Astrocyte (in vitro differentiated cells and primary cell): ENCODE measurements around the gene PITPNM3. TPM values are rescaled to one million over a fixed set of nuclear protein-coding genes. Genes with fewer than 3 reads are reported as not detected.

Experiments used
- DNase-seq: peaks from one replicate; pipeline ENCODE4 v3.0.0-alpha.2; 2010; ENCODE audit warnings: low read depth
- FAIRE-seq: peaks from 2 replicates; lab custom pipeline; 2011; peaks lifted over from hg19 to GRCh38; lab: Jason Lieb, UNC
- H2AFZ ChIP-seq: 2 replicates; pipeline ENCODE4 v1.6.0; 2012; ENCODE audit warnings: low read depth, low read length, inconsistent platforms
- H3K27ac ChIP-seq: 2 replicates; pipeline ENCODE4 v1.5.1; 2011; ENCODE audit warnings: low read depth, low read length, inconsistent platforms
- H3K27me3 ChIP-seq: 2 replicates; pipeline ENCODE4 v1.6.0; 2011; ENCODE audit warnings: low read length, inconsistent platforms; ENCODE audit not compliant: insufficient read depth
- H3K36me3 ChIP-seq: 2 replicates; pipeline ENCODE4 v1.5.1; 2011; ENCODE audit warnings: low read length, inconsistent platforms; ENCODE audit not compliant: insufficient read depth
- H3K4me1 ChIP-seq: 2 replicates; pipeline ENCODE4 v1.5.1; 2011; ENCODE audit warnings: low read length, inconsistent platforms; ENCODE audit not compliant: insufficient read depth
- H3K4me2 ChIP-seq: 2 replicates; pipeline ENCODE4 v1.6.0; 2012; ENCODE audit warnings: low read length, inconsistent platforms
- H3K4me3 ChIP-seq: 2 replicates; pipeline ENCODE4 v1.5.1; 2011; ENCODE audit warnings: low read depth, mild to moderate bottlenecking, low read length, inconsistent platforms; ENCODE audit not compliant: insufficient read depth
- H3K79me2 ChIP-seq: 2 replicates; pipeline ENCODE4 v1.6.0; 2012; ENCODE audit warnings: mild to moderate bottlenecking, low read length, inconsistent platforms; ENCODE audit not compliant: insufficient read depth
- H3K9ac ChIP-seq: 2 replicates; pipeline ENCODE4 v1.6.0; 2012; ENCODE audit warnings: mild to moderate bottlenecking, low read length, inconsistent platforms
- H3K9me3 ChIP-seq: 2 replicates; pipeline ENCODE4 v1.5.1; 2012; ENCODE audit warnings: low read depth, mild to moderate bottlenecking, low read length, inconsistent platforms; ENCODE audit not compliant: insufficient read depth
- H4K20me1 ChIP-seq: 2 replicates; pipeline ENCODE4 v1.6.0; 2012; ENCODE audit warnings: low read length, inconsistent platforms; ENCODE audit not compliant: insufficient read depth
- H3K27ac Mint-ChIP-seq: one replicate; pipeline ENCODE4 v1.8.0; 2021; ENCODE audit warnings: mild to moderate bottlenecking, mixed read lengths; ENCODE audit not compliant: unreplicated experiment
- H3K27me3 Mint-ChIP-seq: one replicate; pipeline ENCODE4 v1.8.0; 2021; ENCODE audit warnings: low read depth, mixed read lengths; ENCODE audit not compliant: unreplicated experiment
- H3K36me3 Mint-ChIP-seq: one replicate; pipeline ENCODE4 v1.8.0; 2021; ENCODE audit warnings: low read depth, mixed read lengths; ENCODE audit not compliant: unreplicated experiment
- H3K4me1 Mint-ChIP-seq: one replicate; pipeline ENCODE4 v1.8.0; 2021; ENCODE audit warnings: low read depth, mixed read lengths; ENCODE audit not compliant: unreplicated experiment
- H3K4me3 Mint-ChIP-seq: one replicate; pipeline ENCODE4 v1.8.0; 2021; ENCODE audit warnings: mild to moderate bottlenecking, moderate library complexity, mixed read lengths; ENCODE audit not compliant: unreplicated experiment
- H3K9me3 Mint-ChIP-seq: one replicate; pipeline ENCODE4 v1.8.0; 2021; ENCODE audit warnings: mild to moderate bottlenecking, mixed read lengths; ENCODE audit not compliant: unreplicated experiment
- EZH2 ChIP-seq: IDR thresholded peaks from 2 replicates; pipeline ENCODE4 v1.6.1; 2012; ENCODE audit warnings: mild to moderate bottlenecking, low read length, inconsistent platforms; ENCODE audit not compliant: insufficient read depth
- total RNA-seq: library from RNA; stranded (reverse); gene quantifications from 2 replicates; pipeline ENCODE4 v1.2.1, GENCODE V29; 2021
- TF ChIP-seq, protein P1 (sequence below): IDR thresholded peaks from 2 replicates; pipeline ENCODE4 v1.5.1; 2011; ENCODE audit warnings: low read depth, mild to moderate bottlenecking, inconsistent platforms, low read length, moderate library complexity; ENCODE audit not compliant: insufficient read depth

PITPNM3 gene
- total RNA-seq, 1 donor from 2014 or later, result 1.3 TPM

DNA sequence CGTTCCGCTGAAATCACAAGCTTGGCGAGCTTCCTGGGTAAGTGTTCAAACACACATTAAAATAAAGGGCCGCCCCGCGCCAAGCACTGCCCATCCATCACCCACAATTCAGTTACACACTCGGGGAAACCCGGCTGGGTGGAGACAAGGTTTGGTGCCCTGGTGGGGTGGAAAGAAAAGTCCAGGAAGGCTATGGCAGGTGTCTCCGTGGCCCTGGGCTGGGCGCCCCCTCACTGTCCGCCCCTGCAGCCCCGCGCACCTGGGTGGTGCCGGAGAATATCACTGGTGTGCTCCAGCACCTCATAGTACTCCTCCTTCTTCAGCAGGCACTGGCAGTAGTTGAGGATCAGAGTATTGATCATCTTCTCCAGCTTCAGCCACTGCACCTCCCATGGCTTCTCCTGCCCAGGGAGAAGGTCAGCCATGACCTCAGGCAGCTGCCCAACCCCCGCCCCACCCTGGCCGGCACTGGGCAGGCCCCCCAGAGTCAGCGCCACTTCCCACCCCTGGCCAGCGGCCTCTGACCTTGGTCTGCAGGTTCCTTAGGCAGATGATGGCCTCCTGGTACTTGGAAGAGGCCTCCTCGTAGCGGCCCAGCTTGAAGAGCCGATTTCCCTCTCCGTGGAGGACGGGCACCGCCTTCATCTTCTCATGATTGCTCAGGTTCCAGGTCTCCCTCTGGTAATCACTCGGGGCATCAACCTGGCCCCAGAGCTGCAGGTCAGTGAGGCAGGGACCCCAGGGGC, 129.8 kb downstream of the PITPNM3 start:
- no peak overlapping the region for H3K4me3 Mint-ChIP-seq
- Histone ChIP-seq H3K36me3 (no peaks in the 10 kb centered on the region), H2AFZ (no peak overlapping the region), H3K9ac (no peak overlapping the region), H4K20me1 (no peaks in the 10 kb centered on the region), H3K9me3 (peaks cover 2% of the 10 kb centered on the region), H3K4me2 (no peak overlapping the region), H3K79me2 (no peaks in the 10 kb centered on the region), H3K4me3 (no peak overlapping the region), H3K27me3 (no peaks in the 10 kb centered on the region), H3K4me1 (no peaks in the 10 kb centered on the region), H3K27ac (no peak overlapping the region)
- FAIRE-seq (no peak), DNase-seq (no peak)
- peaks cover 1% of the 10 kb centered on the region for H3K9me3 Mint-ChIP-seq
- H3K27me3 Mint-ChIP-seq, result peaks cover 43% of the 10 kb centered on the region
- H3K36me3 Mint-ChIP-seq, result no peaks in the 10 kb centered on the region
- H3K27ac Mint-ChIP-seq, result no peak overlapping the region
- H3K4me1 Mint-ChIP-seq, result peaks cover 4% of the 10 kb centered on the region
- TF ChIP-seq, protein P1, sequence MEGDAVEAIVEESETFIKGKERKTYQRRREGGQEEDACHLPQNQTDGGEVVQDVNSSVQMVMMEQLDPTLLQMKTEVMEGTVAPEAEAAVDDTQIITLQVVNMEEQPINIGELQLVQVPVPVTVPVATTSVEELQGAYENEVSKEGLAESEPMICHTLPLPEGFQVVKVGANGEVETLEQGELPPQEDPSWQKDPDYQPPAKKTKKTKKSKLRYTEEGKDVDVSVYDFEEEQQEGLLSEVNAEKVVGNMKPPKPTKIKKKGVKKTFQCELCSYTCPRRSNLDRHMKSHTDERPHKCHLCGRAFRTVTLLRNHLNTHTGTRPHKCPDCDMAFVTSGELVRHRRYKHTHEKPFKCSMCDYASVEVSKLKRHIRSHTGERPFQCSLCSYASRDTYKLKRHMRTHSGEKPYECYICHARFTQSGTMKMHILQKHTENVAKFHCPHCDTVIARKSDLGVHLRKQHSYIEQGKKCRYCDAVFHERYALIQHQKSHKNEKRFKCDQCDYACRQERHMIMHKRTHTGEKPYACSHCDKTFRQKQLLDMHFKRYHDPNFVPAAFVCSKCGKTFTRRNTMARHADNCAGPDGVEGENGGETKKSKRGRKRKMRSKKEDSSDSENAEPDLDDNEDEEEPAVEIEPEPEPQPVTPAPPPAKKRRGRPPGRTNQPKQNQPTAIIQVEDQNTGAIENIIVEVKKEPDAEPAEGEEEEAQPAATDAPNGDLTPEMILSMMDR, result no peak
- TF ChIP-seq EZH2, result no peak

DNA sequence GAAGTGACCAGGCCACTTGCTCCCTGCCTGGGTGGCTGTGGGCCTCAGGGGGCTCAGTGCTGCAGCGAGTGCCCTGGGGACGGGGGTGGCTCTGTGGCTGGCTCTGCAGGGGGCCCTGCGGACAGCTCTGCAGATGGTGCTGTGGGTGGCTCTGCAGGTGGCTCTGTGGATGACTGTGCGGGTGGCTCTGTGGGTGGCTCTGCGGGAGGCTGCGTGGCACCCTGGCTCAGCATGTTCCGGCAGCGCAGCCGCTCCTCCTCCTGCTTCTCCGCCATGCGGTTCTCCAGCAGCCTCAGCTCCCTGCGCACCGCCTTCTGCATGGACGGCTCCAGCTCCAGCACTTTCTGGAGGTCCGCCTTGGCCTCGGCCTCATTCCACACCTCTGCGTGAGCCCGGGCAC, 130.9 kb downstream of the PITPNM3 start:
- no peak for FAIRE-seq
- Histone ChIP-seq H3K79me2 (no peaks in the 10 kb centered on the region), H3K27me3 (no peaks in the 10 kb centered on the region), H3K9me3 (no peaks in the 10 kb centered on the region), H2AFZ (no peak overlapping the region), H3K4me2 (no peak overlapping the region), H3K4me1 (no peaks in the 10 kb centered on the region), H3K27ac (no peak overlapping the region), H3K9ac (no peak overlapping the region), H4K20me1 (no peaks in the 10 kb centered on the region), H3K36me3 (no peaks in the 10 kb centered on the region), H3K4me3 (no peak overlapping the region)
- TF ChIP-seq, protein P1, result no peak
- no peak for TF ChIP-seq EZH2
- Mint-ChIP-seq H3K27ac (no peak overlapping the region), H3K9me3 (no peaks in the 10 kb centered on the region), H3K36me3 (no peaks in the 10 kb centered on the region), H3K4me1 (peaks cover 4% of the 10 kb centered on the region), H3K4me3 (no peak overlapping the region), H3K27me3 (peaks cover 39% of the 10 kb centered on the region)
- no peak for DNase-seq

DNA sequence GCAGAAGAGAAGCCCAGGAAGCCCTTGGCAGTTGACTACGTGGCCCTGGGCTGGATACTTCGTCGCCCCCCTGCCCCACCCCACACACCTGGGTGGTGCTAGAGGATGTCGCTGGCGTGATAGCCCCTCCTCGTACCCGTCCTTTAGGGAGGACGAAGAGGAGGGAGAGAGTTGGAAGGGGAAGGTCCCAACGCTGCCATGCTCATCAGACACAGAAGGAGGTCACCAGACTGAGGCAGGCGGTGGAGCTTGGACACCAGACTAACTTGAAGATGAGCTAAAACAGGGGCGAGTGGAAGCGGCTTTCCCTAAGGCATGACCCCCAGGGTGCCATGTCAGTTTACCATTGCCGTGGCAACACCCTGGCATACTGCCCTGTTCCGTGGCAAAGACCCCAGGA, 132.4 kb downstream of the PITPNM3 start:
- H3K36me3 ChIP-seq, result no peaks in the 10 kb centered on the region
- FAIRE-seq (no peak), DNase-seq (no peak)
- no peak overlapping the region for H3K9ac ChIP-seq
- no peak overlapping the region for H3K27ac Mint-ChIP-seq
- H3K4me3 Mint-ChIP-seq, result no peak overlapping the region
- no peaks in the 10 kb centered on the region for H3K79me2 ChIP-seq
- H3K27ac ChIP-seq, result no peak overlapping the region
- H2AFZ ChIP-seq, result no peak overlapping the region
- H3K9me3 ChIP-seq, result no peaks in the 10 kb centered on the region
- TF ChIP-seq, protein P1, result no peak
- no peak for TF ChIP-seq EZH2
- H3K4me1 ChIP-seq, result no peaks in the 10 kb centered on the region
- peaks cover 41% of the 10 kb centered on the region for H3K27me3 Mint-ChIP-seq
- H3K4me3 ChIP-seq, result no peak overlapping the region
- no peaks in the 10 kb centered on the region for H3K9me3 Mint-ChIP-seq
- H3K4me2 ChIP-seq, result no peak overlapping the region
- no peaks in the 10 kb centered on the region for H3K36me3 Mint-ChIP-seq
- H3K27me3 ChIP-seq, result no peaks in the 10 kb centered on the region
- peaks cover 4% of the 10 kb centered on the region for H3K4me1 Mint-ChIP-seq
- no peaks in the 10 kb centered on the region for H4K20me1 ChIP-seq
